IPS DF 19.7 (cell line): Measurements from ENCODE around the gene EOLA1.
"Not testable (repeated sequence)": the region's sequence is repeated elsewhere in the genome, so short reads cannot be mapped to it uniquely, and the experiment has no call there.

Source experiments
- DNase-seq: peaks from one replicate; pipeline ENCODE4 v3.0.0-alpha.2; 2013; ENCODE audit warnings: low read depth, low spot score

Gene EOLA1

GRCh38 chrX:149513825-149514428 is 26.9 kb upstream of the EOLA1 start:
- no peak for DNase-seq

GRCh38 chrX:149515954-149516602 is 24.7 kb upstream of the EOLA1 start:
- no peak for DNase-seq

GRCh38 chrX:149516604-149517003 is 24.2 kb upstream of the EOLA1 start:
- DNase-seq, result no peak

GRCh38 chrX:149517308-149517707 is 23.5 kb upstream of the EOLA1 start:
- no peak for DNase-seq

- DNase-seq, result no peak
These were observed 22.6 kb upstream of the EOLA1 start for GRCh38 chrX:149518236-149518635.

- not testable (repeated sequence) for DNase-seq
These were observed 20.1 kb upstream of the EOLA1 start for GRCh38 chrX:149520636-149521277.

- no peak for DNase-seq
These were observed 19.4 kb upstream of the EOLA1 start for GRCh38 chrX:149521438-149521837.

GRCh38 chrX:149522916-149523315 is 17.9 kb upstream of the EOLA1 start:
- DNase-seq, result no peak

GRCh38 chrX:149525389-149525788 is 15.4 kb upstream of the EOLA1 start:
- DNase-seq, result not testable (repeated sequence)

- not testable (repeated sequence) for DNase-seq
These were observed 14.9 kb upstream of the EOLA1 start for GRCh38 chrX:149525903-149526302.

GRCh38 chrX:149526318-149527033 is 14.3 kb upstream of the EOLA1 start:
- not testable (repeated sequence) for DNase-seq

- no peak for DNase-seq
These were observed 13.1 kb upstream of the EOLA1 start for GRCh38 chrX:149527705-149528104.

- DNase-seq, result no peak
These were observed 12.4 kb upstream of the EOLA1 start for GRCh38 chrX:149528381-149528780.

- no peak for DNase-seq
These were observed 9.2 kb upstream of the EOLA1 start for GRCh38 chrX:149531599-149531998.

GRCh38 chrX:149532868-149533267 is 7.9 kb upstream of the EOLA1 start:
- DNase-seq, result not testable (repeated sequence)

GRCh38 chrX:149533999-149534398 is 6.8 kb upstream of the EOLA1 start:
- DNase-seq, result not testable (repeated sequence)

GRCh38 chrX:149534926-149535602 is 5.7 kb upstream of the EOLA1 start:
- not testable (repeated sequence) for DNase-seq

- not testable (repeated sequence) for DNase-seq
These were observed 3.3 kb upstream of the EOLA1 start for GRCh38 chrX:149537474-149537873.

GRCh38 chrX:149539283-149540130 is 1.3 kb upstream of the EOLA1 start:
- DNase-seq, result no peak

GRCh38 chrX:149540131-149540620 is 636 bp upstream of the EOLA1 start:
- no peak for DNase-seq
